NCI-H748 (cell line): ENCODE results near the gene MRPS7.
"Not testable (repeated sequence)": the region's sequence is repeated elsewhere in the genome, so short reads cannot be mapped to it uniquely, and the experiment has no call there.

Experiments used
- DNase-seq: peaks from one replicate; lab custom pipeline; 2025; ENCODE audit not compliant: unreplicated experiment; lab: John Stamatoyannopoulos, UW

The MRPS7 gene

GRCh38 chr17:75242461-75243042, 19.1 kb upstream of the MRPS7 start:
- DNase-seq: no peak

GRCh38 chr17:75244133-75244866, 17.4 kb upstream of the MRPS7 start:
- no peak for DNase-seq

GRCh38 chr17:75245011-75245410, 16.7 kb upstream of the MRPS7 start:
- no peak for DNase-seq

GRCh38 chr17:75246404-75246803, 15.3 kb upstream of the MRPS7 start:
- DNase-seq: no peak

- no peak for DNase-seq
These were observed 12.1 kb upstream of the MRPS7 start for GRCh38 chr17:75249564-75249963.

- no peak for DNase-seq
These were observed 11.6 kb upstream of the MRPS7 start for GRCh38 chr17:75250009-75250471.

GRCh38 chr17:75252039-75252816, 9.5 kb upstream of the MRPS7 start:
- no peak for DNase-seq

GRCh38 chr17:75255954-75256698, 5.6 kb upstream of the MRPS7 start:
- DNase-seq: not testable (repeated sequence)

- DNase-seq: not testable (repeated sequence)
These were observed 4.5 kb upstream of the MRPS7 start for GRCh38 chr17:75257228-75257627.

GRCh38 chr17:75260641-75261335, 891 bp upstream of the MRPS7 start:
- no peak for DNase-seq

- peak; percentile 46 for DNase-seq
These were observed 480 bp downstream of the MRPS7 start for GRCh38 chr17:75262112-75262606.

- no peak for DNase-seq
These were observed 1.4 kb downstream of the MRPS7 start for GRCh38 chr17:75263055-75263454.

- no peak for DNase-seq
These were observed 4.1 kb downstream of the MRPS7 start for GRCh38 chr17:75265614-75266315.

- DNase-seq: no peak
These were observed 4.9 kb downstream of the MRPS7 start for GRCh38 chr17:75266316-75267152.

GRCh38 chr17:75267153-75267410, 5.4 kb downstream of the MRPS7 start:
- DNase-seq: no peak

- DNase-seq: peak; percentile 18
These were observed 5.9 kb downstream of the MRPS7 start for GRCh38 chr17:75267411-75268232.

- no peak for DNase-seq
These were observed 8.2 kb downstream of the MRPS7 start for GRCh38 chr17:75269844-75270217.

- peak; percentile 66 for DNase-seq
These were observed 8.7 kb downstream of the MRPS7 start for GRCh38 chr17:75270218-75270965.
